Ovary (tissue), 9 donors: Measurements from ENCODE around the gene TEX36. TPM values are rescaled to one million over a fixed set of nuclear protein-coding genes. Genes with fewer than 3 reads are reported as not detected.
"Not testable (repeated sequence)": the region's sequence is repeated elsewhere in the genome, so short reads cannot be mapped to it uniquely, and the experiment has no call there.

ENCODE experiments used
- DNase-seq, 5 donors: peaks; one replicate each; pipeline ENCODE4 v3.0.0-alpha.2; 2019 to 2020
- H3K27ac ChIP-seq, 2 donors: fragments of 200-600 bp; one replicate each; pipeline versions ENCODE4 v1.5.1 to v1.8.0; 2019 to 2022
- H3K27me3 ChIP-seq: fragments of 200-600 bp; one replicate; pipeline ENCODE4 v1.8.0; 2022
- H3K36me3 ChIP-seq: fragments of 200-600 bp; sonication (generic); one replicate; pipeline ENCODE4 v1.5.1; 2019
- H3K4me1 ChIP-seq: one replicate; pipeline ENCODE4 v1.8.1; 2013; ENCODE audit warnings: mild to moderate bottlenecking, moderate library complexity; ENCODE audit not compliant: insufficient read depth
- H3K4me3 ChIP-seq: fragments of 200-600 bp; sonication (generic); one replicate; pipeline ENCODE4 v1.5.1; 2017
- H3K9me3 ChIP-seq, 2 donors: fragments of 200-600 bp in 1 of 2; sonication (generic) in 1 of 2; one replicate each; pipeline versions ENCODE4 v1.5.1 to v1.8.1; 2013 to 2019; ENCODE audit warnings: mild to moderate bottlenecking in 1 of 2, moderate library complexity in 1 of 2
- CTCF ChIP-seq, 3 donors: fragments of 450-650 bp in 2 of 3; fragments of 200-600 bp in 1 of 3; IDR thresholded peaks; one replicate each; pipeline versions ENCODE4 v1.5.1 to v1.8.0; 2016 to 2022; ENCODE audit warnings: antibody characterized with exemption in 3 of 3, mild to moderate bottlenecking in 1 of 3
- EP300 ChIP-seq: sonication (generic); formaldehyde crosslinking; IDR thresholded peaks from one replicate; pipeline ENCODE4 v1.6.1; 2017; ENCODE audit warnings: antibody characterized with exemption
- POLR2A ChIP-seq: fragments of 450-650 bp; IDR thresholded peaks from one replicate; pipeline ENCODE4 v1.6.1; 2017; ENCODE audit warnings: antibody characterized with exemption, mild to moderate bottlenecking, moderate library complexity
- WGBS, 3 donors: extraction: QIAGEN DNeasy Blood & Tissue Kit in 1 of 3; methylation state at CpG; one replicate each; pipeline versions ENCODE4 v1.1.5 to v1.1.7; 2013 to 2017; 5-methylcytosine and 5-hydroxymethylcytosine counted together
- intact Hi-C, 4 donors: fragments of 100-400 bp; cut with DNase I; formaldehyde crosslinking; loops; one replicate each; pipeline versions ENCODE4 v1.11.0 to v1.15.1; 2022 to 2023
- polyA plus RNA-seq, 2 donors: library from polyadenylated mRNA; stranded (reverse); fragments of 200-250 nt in 1 of 2; fragments of 350-450 nt in 1 of 2; fragmentation: Illumina TruSeq in 1 of 2; extraction: RNeasy Lipid Tissue Mini Kit (QIAGEN cat#74804) in 1 of 2; gene quantifications; one replicate each; pipeline ENCODE4 v1.2.3, GENCODE V29; 2013 to 2014
- total RNA-seq, 7 donors: library from RNA; depleted of rRNA in 2 of 7; stranded (reverse); fragments of >200 nt in 2 of 7; fragmentation: NEBNext Ultra II Directional in 3 of 7; extraction: Animal tissue kit (Norgen Biotek cat#: 25700) in 3 of 7; gene quantifications; one replicate each; pipeline versions ENCODE4 v1.1.0 to v1.2.4, GENCODE V29; 2016 to 2023
- donor health status: DM: no; HTN: no; CAD: no; lungs with moderate emphysema.
- donor health status: DM: no; HTN: no; CAD: no.
- donor health status: Bipolar disorder and iron deficiency.
- donor health status: DM: yes; HTN: yes; CAD: no.
- donor health status: DM: no; HTN: no; CAD: no.
- donor health status: DM: yes; HTN: yes; CAD: no.

TEX36 gene
- total and polyA plus RNA-seq, 9 donors = not detected

- no peaks in the 10 kb centered on the region for H3K9me3 ChIP-seq
- no peaks in the 10 kb centered on the region for H3K4me1 ChIP-seq
- no peaks in the 10 kb centered on the region for H3K27me3 ChIP-seq
- H3K4me3 ChIP-seq = no peak overlapping the region
- intact Hi-C loops = no loop called here
- H3K36me3 ChIP-seq = no peaks in the 10 kb centered on the region
- no peak for DNase-seq
- TF ChIP-seq POLR2A (no peak), CTCF (IDR thresholded peaks at IDR 0.05) (no peak), EP300 (no peak)
- 77 to 82% (median 80%) methylated on average over 12 of the region's 12 CpGs for whole genome bisulfite sequencing, 3 donors
- no peak overlapping the region for H3K27ac ChIP-seq
Measured at GRCh38 chr10:125625586-125625985, 57.4 kb downstream of the TEX36 start.

- Histone ChIP-seq H3K27ac (no peak overlapping the region), H3K4me3 (no peak overlapping the region), H3K27me3 (no peaks in the 10 kb centered on the region), H3K9me3 (no peaks in the 10 kb centered on the region), H3K4me1 (no peaks in the 10 kb centered on the region), H3K36me3 (no peaks in the 10 kb centered on the region)
- WGBS, 3 donors = 50 to 68% (median 53%) methylated on average over 7 of the region's 7 CpGs
- no peak for DNase-seq
- TF ChIP-seq CTCF (IDR thresholded peaks at IDR 0.05) (no peak), POLR2A (no peak), EP300 (no peak)
- intact Hi-C loops = no loop called here
Measured at GRCh38 chr10:125624800-125625199, 58.2 kb downstream of the TEX36 start.

GRCh38 chr10:125621052-125621451 lies 61.9 kb downstream of the TEX36 start:
- Histone ChIP-seq H3K27me3 (no peaks in the 10 kb centered on the region), H3K36me3 (no peaks in the 10 kb centered on the region), H3K4me1 (no peaks in the 10 kb centered on the region), H3K4me3 (no peak overlapping the region), H3K27ac (no peak overlapping the region), H3K9me3 (no peaks in the 10 kb centered on the region)
- WGBS, 3 donors = 94 to 99% (median 94%) methylated on average over 4 of the region's 4 CpGs
- no peak for DNase-seq
- TF ChIP-seq EP300 (no peak), CTCF (IDR thresholded peaks at IDR 0.05) (no peak), POLR2A (no peak)
- intact Hi-C loops = no loop called here

GRCh38 chr10:125620401-125620800 lies 62.6 kb downstream of the TEX36 start:
- no peaks in the 10 kb centered on the region for H3K36me3 ChIP-seq
- no peak overlapping the region for H3K4me3 ChIP-seq
- intact Hi-C loops = no loop called here
- WGBS, 3 donors = 75 to 78% (median 77%) methylated on average over 1 of the region's 1 CpG
- H3K27me3 ChIP-seq = no peaks in the 10 kb centered on the region
- no peak for DNase-seq
- no peaks in the 10 kb centered on the region for H3K4me1 ChIP-seq
- no peak overlapping the region for H3K27ac ChIP-seq
- TF ChIP-seq POLR2A = no peak
- TF ChIP-seq EP300 = no peak
- no peak for TF ChIP-seq CTCF (IDR thresholded peaks at IDR 0.05)
- no peaks in the 10 kb centered on the region for H3K9me3 ChIP-seq

- H3K27ac ChIP-seq, H3K9me3 ChIP-seq, H3K4me3 ChIP-seq, H3K27me3 ChIP-seq, H3K36me3 ChIP-seq, intact Hi-C loops, H3K4me1 ChIP-seq, DNase-seq: not testable (repeated sequence)
- 88 to 95% (median 91%) methylated on average over 8 of the region's 8 CpGs for WGBS, 3 donors
Measured at GRCh38 chr10:125613062-125613461, 69.9 kb downstream of the TEX36 start.
